VCaP (cell line): Measurements from ENCODE around the gene TMUB2.

Source experiments
- H3K27ac ChIP-seq: fragments of 450-650 bp; 2 replicates; pipeline ENCODE4 v1.5.1; 2017
- TF ChIP-seq, protein P1 (sequence below): fragments of 450-650 bp; conservative IDR thresholded peaks from 2 replicates; pipeline ENCODE4 v1.5.1; 2017; ENCODE audit warnings: mild to moderate bottlenecking, moderate library complexity

The TMUB2 gene

DNA sequence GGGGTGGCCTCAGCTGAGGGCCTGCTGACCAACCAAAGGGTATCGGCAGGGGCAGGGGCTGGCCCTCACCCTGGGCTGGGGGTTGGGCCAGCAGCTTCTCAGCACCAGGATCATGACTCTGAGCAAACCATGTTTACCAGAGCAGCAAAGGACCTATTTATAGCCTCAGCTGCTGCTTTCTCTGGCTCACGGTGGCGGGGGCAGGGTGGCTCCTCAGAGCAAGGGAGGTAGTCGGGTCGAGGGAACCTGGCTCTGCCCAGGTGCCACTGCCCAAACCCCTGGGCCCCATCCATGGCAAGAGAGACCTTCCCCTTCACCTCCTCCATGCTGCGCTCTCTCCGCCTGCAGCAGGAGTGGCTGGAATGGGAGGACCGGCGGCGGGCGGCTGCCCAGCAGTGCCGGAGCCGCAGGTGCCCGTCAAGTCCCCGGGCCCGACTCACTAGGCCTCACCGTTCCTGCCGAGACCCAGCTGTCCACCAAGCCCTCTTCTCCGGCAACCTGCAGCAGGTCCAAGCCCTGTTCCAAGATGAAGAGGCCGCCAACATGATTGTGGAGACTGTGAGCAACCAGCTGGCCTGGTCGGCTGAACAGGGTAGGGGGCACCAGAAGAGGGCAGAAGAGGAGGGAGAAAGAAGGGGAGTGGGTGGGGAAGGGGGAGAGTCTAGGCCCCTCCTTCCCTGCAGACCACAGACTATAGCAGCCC is 16.1 kb upstream of the TMUB2 start, which contains the start of gene ASB16:
TSS of gene ASB16 (plus strand) at position 206 of the 703 bp plus-strand sequence. CDS start at position 292, 86 bp downstream.
- TF ChIP-seq, protein P1, sequence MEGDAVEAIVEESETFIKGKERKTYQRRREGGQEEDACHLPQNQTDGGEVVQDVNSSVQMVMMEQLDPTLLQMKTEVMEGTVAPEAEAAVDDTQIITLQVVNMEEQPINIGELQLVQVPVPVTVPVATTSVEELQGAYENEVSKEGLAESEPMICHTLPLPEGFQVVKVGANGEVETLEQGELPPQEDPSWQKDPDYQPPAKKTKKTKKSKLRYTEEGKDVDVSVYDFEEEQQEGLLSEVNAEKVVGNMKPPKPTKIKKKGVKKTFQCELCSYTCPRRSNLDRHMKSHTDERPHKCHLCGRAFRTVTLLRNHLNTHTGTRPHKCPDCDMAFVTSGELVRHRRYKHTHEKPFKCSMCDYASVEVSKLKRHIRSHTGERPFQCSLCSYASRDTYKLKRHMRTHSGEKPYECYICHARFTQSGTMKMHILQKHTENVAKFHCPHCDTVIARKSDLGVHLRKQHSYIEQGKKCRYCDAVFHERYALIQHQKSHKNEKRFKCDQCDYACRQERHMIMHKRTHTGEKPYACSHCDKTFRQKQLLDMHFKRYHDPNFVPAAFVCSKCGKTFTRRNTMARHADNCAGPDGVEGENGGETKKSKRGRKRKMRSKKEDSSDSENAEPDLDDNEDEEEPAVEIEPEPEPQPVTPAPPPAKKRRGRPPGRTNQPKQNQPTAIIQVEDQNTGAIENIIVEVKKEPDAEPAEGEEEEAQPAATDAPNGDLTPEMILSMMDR = no peak
- peak within 1 kb of the TSS; percentile 63 for H3K27ac ChIP-seq

DNA sequence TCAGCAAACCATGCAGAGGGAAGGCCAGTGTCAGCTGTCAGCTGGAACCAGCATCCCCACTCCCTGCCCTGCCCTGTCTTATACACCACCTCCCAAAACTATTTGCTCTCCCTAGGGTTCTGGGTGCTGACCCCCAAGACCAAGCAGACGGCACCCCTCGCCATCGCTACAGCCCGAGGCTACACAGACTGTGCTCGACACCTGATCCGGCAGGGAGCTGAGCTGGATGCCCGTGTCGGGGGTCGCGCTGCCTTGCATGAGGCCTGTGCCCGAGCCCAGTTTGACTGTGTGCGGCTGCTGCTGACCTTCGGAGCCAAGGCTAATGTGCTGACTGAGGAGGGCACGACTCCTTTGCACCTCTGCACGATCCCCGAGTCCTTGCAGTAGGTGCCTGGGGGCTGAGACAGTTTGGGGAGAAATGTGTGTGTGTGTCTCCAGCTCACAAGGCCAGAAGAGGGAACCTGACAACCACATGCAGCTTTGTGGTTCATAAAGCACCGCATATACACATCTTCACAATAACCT is 14.8 kb upstream of the TMUB2 start:
- peak overlapping the region; percentile 63 for H3K27ac ChIP-seq
- TF ChIP-seq, protein P1 = no peak

DNA sequence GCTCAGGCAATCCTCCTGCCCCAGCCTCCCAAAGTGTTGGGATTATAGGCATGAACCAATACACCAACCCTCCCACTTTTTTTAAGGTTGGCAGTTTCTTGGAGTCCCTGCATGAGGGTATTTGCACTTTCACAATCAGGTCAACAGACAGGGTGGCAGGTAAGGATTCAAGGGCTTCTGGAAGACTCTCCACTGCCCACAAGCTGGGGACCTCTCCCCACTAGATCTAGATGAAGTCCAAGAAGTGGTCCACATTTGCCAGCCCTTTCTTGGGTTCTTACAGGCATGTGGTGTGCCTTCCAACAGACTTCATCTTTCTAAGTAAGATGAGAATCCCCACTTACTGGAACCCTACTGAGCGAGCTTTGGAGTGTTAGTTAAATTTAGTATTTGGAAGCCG is 12.3 kb upstream of the TMUB2 start:
- TF ChIP-seq, protein P1 = no peak
- H3K27ac ChIP-seq = no peak overlapping the region

GRCh38 chr17:44176257-44176656 is 10.5 kb upstream of the TMUB2 start:
- TF ChIP-seq, protein P1 = no peak
- no peak overlapping the region for H3K27ac ChIP-seq

DNA sequence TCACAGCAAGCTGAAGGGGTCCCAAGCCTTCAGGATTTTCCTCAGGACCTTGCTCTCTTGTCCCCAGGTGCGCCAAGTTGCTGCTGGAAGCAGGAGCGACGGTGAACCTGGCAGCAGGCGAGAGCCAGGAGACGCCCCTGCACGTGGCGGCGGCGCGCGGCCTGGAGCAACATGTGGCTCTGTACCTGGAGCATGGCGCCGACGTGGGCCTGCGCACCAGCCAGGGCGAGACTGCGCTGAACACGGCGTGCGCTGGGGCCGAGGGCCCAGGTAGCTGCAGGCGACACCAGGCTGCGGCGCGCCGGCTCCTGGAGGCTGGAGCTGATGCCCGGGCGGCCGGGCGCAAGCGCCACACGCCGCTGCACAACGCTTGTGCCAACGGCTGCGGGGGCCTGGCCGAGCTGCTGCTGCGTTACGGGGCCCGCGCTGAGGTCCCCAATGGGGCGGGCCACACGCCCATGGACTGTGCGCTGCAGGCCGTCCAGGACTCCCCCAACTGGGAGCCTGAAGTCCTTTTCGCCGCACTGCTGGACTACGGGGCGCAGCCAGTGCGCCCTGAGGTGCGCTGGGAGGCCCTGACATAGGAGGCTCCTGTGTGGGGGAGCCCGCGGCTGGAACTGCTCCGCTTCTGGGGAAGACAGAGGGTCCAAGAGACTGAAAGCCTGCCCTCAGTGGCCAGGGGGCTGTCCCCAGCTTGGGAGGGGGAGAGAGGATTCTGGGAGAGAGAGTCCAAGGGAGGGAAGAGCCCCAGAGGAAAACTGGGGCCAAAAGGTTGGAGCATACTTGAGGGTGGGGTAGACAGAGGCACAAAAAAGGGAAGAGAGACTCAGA is 9.9 kb upstream of the TMUB2 start:
- H3K27ac ChIP-seq = no peak overlapping the region
- TF ChIP-seq, protein P1 = no peak

DNA sequence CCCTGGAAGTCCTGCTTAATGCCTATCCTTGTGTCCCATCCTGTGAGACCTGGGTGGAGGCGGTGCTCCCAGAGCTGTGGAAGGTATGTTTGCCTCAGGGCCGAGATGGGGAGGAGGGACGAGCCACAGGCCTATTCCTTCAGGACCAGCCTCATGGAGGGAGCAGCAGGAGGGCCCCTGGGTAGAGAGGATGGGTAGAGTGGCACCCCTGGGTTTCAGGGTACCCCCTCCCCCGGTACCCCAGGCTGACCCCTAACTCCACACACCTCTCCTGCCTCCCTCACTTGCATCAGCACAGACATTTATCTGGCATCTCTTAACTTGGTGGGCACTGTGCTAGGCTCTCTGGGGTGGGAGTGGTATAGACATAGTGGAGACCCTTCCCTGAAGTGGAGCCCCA is 9.1 kb upstream of the TMUB2 start:
- no peak overlapping the region for H3K27ac ChIP-seq
- TF ChIP-seq, protein P1 = no peak

GRCh38 chr17:44178133-44178532 is 8.6 kb upstream of the TMUB2 start:
- H3K27ac ChIP-seq = no peak overlapping the region
- TF ChIP-seq, protein P1 = no peak
